Suppressor macrophage treated with lipopolysaccharide for 1 hour (primary cell): ENCODE results near the gene BRSK2.
A peak's percentile ranks its signal among the peaks of the same experiment; 100 is the strongest.

Experiments
- DNase-seq, 3 donors: peaks; one replicate each; pipeline ENCODE4 v3.0.0-alpha.2; 2020 to 2022

The BRSK2 gene

DNA sequence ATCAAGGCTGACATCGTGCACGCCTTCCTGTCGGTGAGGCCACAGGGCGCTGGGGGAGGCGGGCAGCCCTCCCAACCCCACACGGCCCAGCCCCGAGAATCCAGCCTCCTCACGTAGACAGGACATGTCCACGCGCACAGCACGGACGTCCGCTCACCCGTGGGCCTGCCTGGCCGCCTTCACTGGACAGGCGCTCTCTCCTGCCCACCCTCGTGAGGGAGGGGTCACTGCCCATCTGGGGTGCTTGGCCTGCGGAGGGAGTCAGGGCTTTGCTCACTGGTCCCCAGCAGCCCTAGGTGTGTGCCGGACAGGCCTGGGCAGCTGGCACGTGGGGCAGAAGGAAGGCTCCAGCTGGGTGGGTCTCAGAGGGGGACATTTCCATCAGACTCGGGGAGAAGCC is 64.8 kb downstream of the BRSK2 start:
- no peak for DNase-seq

DNA sequence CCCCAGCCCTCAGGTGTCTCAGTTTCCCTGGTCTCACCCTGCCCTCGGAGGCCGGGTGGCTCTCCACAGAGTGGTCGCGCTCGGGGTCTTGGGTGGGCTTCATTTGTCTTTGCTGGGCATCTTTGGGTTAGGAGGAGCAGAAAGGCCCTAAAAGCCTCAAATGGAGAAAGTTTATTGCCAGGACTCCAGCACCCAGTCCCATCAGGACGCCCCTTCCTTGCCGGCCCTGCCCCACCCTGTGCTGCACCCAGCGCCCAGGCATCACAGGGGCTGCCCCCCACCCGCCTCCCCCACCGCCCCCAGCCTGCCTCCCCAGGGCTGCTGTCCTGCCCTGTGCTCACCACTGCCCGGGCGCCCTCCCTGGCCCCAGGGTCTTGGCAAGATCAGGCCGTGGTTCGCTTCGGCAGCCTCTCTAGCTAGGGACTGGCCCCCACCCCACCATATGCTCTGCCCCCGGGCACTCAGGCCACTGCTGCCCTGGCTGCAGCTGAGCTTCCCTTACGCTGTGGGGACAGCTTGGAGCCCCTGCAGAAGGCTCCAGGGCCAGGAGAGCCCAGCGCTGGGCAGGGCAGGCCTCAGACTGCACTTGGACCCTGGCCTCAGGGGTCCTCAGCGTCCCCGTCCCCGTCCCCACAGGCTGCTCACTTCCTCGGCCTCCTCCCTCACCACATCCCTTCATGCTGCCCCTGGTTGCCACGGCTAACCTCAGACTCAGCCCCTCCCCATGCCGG is 65.5 kb downstream of the BRSK2 start:
- no peak for DNase-seq

DNA sequence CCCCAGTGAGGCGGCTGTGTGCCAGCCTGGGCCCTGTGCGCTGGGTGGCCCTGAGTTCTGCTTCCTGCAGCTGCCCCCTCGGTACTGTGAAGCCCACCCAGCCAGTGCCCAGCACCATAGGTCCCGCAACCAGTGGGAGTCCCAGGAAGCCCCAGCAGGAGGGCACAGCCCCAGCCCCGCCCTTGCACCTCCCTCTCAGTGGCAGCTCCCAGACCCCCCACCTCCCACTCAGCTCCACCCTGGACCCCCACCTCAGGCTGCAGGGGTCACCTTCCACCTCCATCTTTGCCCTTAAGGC is 66.0 kb downstream of the BRSK2 start:
- DNase-seq, result no peak

DNA sequence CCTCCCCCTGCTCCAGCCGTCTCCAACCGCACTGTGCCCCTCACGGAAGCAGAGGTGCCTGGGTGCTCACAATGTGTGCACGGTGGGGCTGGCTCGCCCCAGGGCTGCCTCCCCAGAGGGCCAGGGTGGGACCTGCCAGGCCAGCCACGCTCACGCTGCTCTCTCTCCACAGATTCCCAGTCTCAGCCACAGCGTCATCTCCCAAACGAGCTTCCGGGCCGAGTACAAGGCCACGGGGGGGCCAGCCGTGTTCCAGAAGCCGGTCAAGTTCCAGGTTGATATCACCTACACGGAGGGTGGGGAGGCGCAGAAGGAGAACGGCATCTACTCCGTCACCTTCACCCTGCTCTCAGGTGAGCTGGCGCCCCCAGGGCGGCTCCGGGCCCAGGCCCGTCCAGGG is 66.4 kb downstream of the BRSK2 start:
- no peak for DNase-seq

DNA sequence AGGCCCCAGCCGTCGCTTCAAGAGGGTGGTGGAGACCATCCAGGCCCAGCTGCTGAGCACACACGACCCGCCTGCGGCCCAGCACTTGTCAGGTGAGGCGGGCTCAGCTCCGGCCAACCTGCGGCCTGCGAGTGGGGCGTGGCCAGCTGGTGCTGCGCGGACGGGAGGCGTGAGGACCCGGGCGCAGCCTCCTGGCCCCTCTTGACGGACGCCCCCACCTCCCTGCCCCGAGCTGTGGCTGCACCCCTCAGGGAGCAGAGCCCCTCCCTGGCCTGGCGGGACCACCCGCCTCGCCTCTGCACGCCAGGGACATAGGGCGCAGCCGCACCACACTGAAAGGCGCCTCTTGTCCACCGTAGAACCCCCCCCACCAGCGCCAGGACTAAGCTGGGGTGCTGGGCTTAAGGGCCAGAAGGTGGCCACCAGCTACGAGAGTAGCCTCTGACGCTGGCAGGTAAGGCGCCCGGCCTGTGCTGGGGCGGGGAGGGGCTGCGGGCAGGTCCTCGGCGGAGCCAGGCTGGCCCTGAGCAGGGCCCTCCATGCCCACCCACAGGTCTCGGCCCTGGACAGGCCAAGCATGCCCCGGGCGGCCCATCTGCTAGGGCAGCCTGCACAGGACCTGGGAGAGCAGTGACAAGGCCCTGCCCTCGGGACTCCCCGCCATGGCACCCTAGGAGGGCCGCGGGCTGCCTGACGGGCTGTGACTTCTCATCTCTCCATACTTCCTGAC is 67.0 kb downstream of the BRSK2 start:
- DNase-seq, result no peak

DNA sequence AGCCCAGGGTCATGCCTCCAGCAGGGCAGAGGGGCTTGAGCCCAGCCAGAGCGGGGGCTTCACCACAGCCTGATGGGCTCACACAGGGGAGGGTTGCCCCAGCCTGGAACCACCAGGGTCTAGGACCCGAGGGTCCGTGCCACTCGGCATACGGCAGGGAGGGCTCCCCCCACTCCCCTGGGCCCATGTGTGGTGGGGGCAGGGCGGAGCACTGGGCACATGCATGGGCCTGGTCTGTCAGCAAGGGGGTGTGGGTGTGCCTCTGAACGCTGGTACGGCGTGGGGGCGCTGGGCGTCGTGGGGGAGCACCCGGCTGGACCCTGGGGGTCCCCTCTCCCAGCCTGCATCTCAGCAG is 67.6 kb downstream of the BRSK2 start:
- no peak for DNase-seq

DNA sequence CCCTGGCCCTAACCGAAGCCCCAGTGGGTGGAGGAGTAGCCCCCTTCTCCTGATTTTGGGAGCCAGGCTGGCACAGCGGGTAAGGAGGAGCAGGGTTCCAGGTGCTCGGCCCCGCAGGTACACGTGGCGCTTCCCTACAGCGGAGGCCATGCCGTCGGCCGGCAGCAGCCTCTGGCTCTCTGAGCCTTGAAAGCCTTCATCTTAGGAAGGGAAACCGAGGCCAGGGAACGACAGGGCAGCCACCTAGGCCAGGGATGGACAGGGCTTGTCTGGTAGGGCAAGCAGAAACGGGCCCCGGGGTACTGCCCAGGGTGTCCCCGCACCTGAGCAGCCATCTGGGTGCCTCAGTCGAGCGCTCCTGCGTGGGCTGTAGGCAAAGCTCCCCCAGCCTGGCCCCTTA is 68.1 kb downstream of the BRSK2 start:
- DNase-seq, result no peak

DNA sequence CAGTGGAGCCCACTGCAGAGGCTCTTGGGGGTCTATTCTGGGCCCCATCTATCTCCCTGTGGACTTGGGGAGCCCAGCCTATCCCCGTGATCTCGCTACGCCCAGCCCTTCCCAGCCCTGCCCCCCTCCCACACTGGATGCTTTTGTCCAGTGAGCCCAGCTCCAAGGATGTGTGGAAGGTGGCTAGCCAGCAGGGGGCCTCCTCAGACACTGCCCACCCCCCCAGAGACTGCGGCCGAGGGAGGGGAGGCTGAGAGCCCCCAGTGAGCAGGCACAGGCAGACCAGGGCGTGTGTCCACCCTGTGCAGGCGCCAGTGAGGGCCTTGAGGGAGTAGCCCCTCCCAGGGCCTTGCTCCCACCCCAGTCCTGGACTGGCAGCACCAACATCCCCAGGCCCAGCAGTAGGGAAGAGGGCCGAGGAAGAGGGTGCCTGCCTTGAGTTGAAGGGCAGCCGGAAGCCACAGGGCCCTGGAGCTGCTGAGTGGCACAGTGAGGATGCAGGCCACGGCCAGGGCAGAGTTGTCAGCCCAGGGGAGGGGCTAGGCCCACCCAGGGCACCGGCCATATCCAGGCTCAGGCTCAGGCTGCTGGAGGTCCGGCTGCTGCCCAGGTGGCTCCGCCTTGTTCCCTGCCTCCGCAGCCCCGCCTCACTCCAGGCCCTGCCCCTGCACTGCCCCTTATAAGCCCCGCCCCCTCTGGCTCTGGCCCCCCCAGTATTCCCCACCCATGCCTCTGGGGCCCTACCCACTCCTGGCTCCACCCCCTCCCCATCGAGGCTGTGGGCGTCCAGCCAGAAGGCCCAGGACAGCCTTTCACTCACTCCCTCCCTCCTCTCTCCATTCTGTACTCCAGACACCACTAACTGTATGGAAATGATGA is 68.8 kb downstream of the BRSK2 start:
- peak in 2 of 3 donors; percentile 9 to 28 for DNase-seq

DNA sequence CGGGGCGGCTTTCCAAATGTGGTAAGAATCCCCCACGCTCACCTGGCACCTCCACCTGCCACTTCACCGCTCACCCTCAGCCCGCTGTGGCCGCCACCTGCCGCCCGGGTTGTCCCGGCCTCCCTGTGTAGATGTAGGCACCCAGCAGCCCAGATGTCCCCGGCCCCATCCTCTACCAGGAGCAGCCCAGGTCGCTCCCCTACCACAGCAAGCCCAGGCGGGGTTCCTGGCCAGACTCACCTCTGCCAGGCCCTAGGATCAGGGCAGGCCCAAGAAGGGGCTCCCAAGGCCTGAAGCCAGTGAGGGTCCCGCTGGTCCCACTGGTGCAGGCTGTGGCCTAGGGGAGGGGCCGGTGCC is 69.5 kb downstream of the BRSK2 start:
- no peak for DNase-seq

DNA sequence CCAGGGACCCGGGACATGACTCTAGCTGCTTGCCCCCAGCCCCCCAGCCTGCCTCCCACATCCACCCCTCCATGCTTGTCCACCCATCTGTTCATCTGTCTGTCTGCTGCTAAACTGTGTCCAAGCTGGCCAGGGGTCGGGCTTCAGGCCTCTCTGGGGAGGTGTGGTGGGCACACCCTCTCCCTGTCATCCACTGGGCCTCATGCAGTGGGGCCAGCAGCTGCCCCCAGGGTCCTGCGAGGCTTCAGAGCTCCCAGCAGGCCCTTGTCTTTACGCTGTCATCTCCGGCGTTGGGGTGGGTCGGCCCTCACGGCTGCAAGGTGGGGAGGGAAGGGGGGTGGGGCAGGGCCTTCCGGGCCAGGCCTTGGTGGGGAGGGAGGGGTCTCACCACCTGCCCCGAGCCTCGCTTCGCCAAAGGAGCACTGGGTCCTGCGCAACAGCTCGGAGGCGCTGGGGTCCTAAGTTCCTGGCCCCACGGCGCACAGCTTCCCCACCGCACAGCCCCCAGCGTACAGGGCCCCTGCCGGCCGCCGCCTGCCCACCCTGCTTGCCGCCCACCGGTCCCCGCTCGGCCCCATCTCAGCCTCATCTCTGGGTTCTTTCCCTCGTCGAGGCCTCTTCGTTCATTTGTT is 70.1 kb downstream of the BRSK2 start:
- DNase-seq, result no peak

DNA sequence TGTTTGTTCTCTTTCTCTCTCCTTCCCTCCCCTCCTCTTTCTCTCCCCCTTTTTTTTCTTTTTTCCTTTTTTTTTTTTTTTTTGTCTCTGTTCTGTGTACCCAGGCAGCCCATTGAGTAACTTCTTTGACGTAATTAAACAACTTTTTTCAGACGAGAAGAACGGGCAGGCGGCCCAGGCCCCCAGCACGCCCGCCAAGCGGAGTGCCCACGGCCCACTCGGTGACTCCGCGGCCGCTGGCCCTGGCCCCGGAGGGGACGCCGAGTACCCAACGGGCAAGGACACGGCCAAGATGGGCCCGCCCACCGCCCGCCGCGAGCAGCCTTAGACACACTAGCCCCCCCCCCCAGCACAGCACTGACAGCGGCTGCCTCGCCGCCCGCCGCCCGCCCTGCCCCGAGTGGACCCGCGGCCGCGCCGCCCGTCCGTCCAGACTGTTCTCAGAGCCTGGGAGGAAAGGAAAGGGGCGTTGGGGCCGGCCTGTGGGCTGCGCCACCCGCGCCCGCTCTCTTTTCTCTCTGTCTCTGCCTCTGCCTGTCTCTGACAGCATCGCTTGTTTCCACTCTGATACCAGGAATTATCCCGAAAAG is 70.8 kb downstream of the BRSK2 start:
- DNase-seq, result no peak

DNA sequence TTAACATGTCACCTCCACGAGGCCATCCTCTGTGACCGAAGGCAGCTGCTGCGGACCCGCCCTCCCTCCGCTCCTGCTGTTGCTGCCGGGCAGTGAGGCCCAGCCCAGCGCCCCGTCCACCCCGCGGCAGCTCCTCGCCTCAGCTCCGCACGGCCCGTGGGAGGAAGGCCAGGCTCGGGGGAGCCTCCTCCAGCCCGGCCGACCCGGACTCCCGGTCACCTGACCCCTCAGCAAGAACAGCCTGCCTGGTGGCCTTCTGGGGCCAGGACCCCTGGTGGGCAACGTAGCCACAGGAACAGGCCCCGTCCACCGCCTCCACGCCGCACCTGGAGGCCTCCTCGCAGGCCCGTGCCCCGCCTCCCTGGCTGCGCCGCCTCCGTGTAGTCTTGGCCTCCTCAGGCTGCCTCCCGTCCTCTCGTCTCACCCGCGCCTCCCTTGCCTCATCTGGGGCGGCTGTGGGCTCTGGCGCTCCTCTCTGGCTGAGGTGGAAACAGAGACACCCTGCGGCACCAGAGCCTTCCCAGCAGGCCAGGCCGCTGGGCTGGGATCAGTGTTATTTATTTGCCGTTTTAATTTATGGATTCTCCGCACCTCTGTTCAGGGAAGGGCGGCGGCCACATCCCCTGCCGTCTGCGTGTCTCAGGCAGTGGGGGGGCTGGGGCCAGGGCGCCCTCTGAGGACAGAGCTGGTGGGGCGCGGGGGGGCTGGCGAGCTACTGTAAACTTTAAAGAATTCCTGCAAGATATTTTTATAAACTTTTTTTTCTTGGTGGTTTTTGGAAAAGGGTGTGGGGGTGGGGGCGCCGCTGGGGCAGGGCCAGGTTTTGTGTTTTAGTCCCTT is 71.5 kb downstream of the BRSK2 start:
- DNase-seq, result no peak

DNA sequence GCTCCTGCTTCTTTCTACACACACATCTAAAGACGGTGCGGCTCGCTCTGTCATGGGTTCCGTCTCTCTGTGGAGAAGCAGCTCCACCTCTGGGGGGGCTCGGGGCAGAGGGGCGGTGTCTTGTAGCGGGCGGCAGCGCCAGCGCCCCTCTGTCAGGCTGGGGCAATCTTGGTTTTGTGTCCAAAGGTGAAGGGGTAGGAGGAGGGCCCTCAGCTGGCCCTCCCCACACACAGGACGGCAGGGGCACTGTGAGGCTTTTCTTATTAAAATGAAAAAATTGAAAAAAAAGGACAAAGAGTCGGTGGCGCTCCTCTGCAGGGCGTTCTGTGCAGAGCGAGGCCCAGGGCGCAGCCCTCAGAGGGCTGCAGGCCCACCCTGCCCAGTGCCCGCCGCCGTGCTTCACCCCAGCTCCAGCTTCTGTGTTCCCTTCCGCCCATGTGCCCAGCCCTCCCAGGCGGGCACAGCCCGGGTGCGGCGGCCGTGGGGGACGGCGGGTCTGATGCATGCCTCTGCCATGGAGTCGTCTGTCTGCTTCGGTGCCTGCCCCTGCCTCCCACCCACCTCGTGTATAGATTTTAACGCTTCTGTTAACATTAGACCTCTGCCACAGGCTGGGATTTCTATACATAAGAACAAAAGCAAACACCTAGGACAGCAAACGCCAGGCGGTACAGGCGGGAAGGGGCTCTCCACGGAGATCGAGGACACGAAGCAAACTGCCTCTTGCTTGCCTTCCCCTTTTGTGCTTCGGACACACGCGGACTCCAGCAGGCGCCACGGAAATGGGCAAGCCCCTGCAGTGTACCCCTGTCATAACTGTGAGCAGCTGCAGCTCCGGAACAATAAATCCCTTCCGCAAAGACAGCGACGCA is 72.3 kb downstream of the BRSK2 start:
- DNase-seq, result no peak

DNA sequence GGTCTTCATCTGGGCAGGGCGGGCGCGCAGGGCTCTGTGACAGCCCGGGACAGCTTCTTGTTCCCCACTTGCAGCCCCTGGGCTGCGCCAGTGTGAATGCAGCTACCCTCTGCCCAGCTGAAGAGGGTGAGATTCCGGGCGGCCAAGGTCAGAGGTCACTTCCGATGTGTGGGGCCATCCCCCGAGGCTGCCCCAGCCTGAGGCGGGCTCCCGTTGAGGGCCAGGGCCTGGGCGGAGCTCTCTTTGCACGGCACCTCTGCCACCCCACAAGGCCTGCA is 72.9 kb downstream of the BRSK2 start:
- no peak for DNase-seq

DNA sequence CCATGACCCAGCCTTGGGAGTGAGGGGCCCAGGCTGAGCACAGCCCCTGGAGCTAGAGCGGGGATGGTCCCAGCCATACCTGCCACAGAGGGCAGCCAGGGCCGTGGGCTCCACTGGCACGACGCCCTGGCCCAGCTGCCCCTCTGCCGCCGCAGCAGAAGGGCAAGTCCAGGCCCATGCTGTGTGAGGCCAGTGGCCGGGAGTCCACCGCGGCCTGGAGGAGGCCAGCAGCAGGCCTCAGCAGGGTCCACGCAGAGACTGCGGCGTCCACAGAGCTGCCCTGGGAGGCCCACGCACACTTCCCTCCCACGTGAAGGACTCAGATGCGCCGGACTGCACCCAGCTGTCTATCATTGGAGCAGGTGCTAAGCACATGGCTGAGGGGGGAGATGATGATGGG is 73.3 kb downstream of the BRSK2 start:
- no peak for DNase-seq

DNA sequence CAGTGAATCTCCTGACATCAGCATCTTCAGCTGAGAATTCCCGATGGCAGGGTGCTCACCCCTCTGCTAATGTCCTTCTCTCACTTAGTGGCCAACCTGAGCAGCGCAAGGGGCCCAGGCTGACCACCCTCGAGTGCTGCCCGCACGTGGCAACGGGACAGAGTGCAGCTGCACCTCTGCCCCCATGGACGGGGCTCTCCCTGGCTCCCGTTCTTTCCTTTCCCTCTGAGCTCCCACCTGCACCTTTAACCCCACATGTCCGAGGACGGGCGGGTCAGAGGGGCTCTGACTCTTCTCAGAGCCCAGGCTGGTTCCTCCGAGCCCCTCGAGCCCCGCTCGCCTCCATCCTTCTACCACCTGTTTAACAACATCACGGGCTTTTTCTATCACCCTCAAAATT is 77.0 kb downstream of the BRSK2 start:
- no peak for DNase-seq

DNA sequence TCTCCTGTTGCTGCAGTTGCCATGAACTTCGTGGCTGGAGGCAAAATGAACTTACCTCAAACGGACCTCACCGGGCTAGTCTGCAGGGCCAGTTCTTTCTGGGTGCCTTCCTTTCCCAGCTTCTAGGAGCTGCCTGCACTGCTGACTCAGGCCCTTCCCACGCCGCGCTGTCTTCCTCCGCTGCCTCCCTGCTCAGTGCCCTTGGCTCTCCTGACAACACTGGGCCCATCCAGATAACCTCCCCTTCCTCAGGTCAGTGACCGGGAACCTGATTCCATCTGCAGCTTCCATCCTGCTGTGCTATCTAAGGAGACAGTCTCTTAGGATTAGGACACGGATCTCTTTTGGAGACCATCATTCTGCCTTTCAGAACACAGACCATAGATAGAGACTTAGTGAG is 77.5 kb downstream of the BRSK2 start:
- no peak for DNase-seq

DNA sequence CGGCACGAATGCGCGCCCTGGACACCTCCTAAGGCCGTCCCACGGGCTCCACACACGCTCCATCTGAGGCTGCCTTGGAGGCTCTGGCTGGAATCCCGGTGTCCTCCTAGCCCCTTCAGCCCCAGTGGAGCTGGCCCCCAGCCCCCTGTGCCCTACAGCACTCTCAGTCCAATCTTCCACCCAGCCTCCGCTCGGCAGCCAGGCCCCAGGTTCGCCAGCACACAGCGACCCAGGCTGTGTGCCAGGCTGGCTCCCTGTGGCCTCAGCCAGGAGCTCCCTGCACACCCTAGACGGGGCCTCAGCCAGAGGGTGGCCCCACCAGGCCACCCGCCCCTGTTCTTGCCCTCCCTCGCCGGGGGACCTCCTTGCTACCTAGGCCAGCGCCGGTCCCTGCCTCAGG is 78.3 kb downstream of the BRSK2 start:
- no peak for DNase-seq

DNA sequence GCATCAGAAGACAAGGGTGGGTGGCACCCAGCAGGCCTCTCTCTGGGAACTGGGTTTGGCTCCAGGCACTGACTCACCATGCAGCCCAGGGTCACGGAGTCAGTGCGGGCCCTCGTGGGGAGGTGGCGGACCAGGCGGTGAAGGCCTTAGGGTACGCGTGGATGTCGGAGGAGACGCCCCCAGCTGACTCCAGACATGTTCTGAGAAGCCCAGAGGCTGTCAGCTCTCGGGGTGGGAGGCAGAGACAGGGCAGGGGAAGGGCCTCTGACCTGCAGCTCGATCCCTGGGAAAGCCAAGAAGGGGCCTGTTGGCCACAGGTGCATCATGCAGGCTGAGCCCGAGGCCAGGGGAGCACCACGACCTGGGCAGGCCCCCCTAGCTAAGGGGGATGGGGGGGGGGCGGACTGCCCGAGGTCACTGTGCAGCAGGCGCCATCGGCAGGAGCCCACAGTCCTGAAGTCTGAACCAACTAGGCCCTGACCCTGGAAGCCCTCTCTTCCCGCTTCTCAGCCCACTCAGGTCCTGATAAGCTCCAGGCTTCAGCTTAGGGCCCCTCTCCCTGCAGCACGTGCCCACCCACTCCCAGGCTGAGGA is 78.8 kb downstream of the BRSK2 start:
- DNase-seq, result no peak

DNA sequence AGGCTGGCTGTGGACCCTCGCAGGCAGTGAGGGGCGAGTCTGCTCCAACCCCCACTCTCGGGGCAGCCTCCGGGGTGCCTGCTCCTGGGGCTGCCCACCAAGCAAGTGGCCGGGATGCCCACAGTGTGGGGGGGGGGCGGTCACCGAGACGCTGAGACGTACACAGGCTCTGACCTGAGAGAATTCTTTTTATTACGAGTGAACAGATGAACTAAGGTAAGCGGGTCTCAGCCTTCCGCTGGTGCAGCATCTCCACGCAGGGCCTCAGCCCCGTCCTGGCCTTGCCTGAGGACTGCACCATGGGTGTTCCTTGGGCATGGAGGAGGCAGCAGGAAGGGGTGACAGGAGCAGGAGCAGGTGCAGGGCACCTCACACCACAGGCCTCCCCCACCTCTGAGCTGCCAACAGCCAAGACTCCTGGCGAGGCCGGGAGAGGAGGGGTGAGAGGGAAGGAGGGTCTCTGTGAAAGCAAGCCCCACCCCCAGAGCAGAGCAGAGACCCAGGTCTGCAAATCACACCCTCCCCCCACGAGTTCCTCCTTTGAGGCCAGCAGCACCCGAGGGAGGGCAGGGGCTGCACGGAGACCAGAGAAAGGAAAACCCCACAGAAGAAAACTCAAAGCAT is 79.7 kb downstream of the BRSK2 start:
- DNase-seq, result no peak
